Smooth muscle cell (in vitro differentiated cells): Measurements from ENCODE around the gene NRDC. TPM values are rescaled to one million over a fixed set of nuclear protein-coding genes. Genes with fewer than 3 reads are reported as not detected.

Experiments used
- DNase-seq: peaks from one replicate; lab custom pipeline; 2025; ENCODE audit not compliant: unreplicated experiment; lab: John Stamatoyannopoulos, UW
- H2AFZ ChIP-seq: fragments of 200-600 bp; sonication (generic); 2 replicates; pipeline ENCODE4 v1.6.0; 2016; ENCODE audit warnings: antibody characterized with exemption, low read depth, mild to moderate bottlenecking
- H3F3A ChIP-seq: fragments of 200-600 bp; sonication (generic); 2 replicates; pipeline ENCODE4 v1.6.0; 2017; ENCODE audit warnings: antibody characterized with exemption, low read depth
- H3K27ac ChIP-seq: fragments of 200-600 bp; sonication (generic); 2 replicates; pipeline ENCODE4 v1.5.1; 2016; ENCODE audit warnings: low read depth, mild to moderate bottlenecking
- H3K27me3 ChIP-seq: fragments of 200-600 bp; sonication (generic); 2 replicates; pipeline ENCODE4 v1.6.1; 2016; ENCODE audit warnings: low read depth, mild to moderate bottlenecking
- H3K36me3 ChIP-seq: fragments of 200-600 bp; sonication (generic); 2 replicates; pipeline ENCODE4 v1.5.1; 2016; ENCODE audit warnings: low read depth
- H3K4me1 ChIP-seq: fragments of 200-600 bp; sonication (generic); 2 replicates; pipeline ENCODE4 v1.5.1; 2016; ENCODE audit warnings: low read depth
- H3K4me2 ChIP-seq: fragments of 200-600 bp; sonication (generic); 2 replicates; pipeline ENCODE4 v1.6.0; 2016; ENCODE audit warnings: mild to moderate bottlenecking
- H3K4me3 ChIP-seq: fragments of 200-600 bp; sonication (generic); 2 replicates; pipeline ENCODE4 v1.5.1; 2016; ENCODE audit warnings: mild to moderate bottlenecking
- H3K79me2 ChIP-seq: fragments of 200-600 bp; sonication (generic); 2 replicates; pipeline ENCODE4 v1.6.0; 2016; ENCODE audit warnings: low read depth, mild to moderate bottlenecking
- H3K9ac ChIP-seq: fragments of 200-600 bp; sonication (generic); 2 replicates; pipeline ENCODE4 v1.6.0; 2016; ENCODE audit warnings: low read depth
- H3K9me3 ChIP-seq: fragments of 200-600 bp; sonication (generic); replicated peaks from 2 replicates; pipeline ENCODE4 v1.5.1; 2016; ENCODE audit warnings: low read depth
- H4K20me1 ChIP-seq: fragments of 200-600 bp; sonication (generic); 2 replicates; pipeline ENCODE4 v1.6.0; 2016; ENCODE audit warnings: low read depth
- WGBS: methylation state at CpG from one replicate; pipeline ENCODE4 v1.1.7; 2016; ENCODE audit warnings: low lambda C conversion rate; 5-methylcytosine and 5-hydroxymethylcytosine counted together
- polyA plus RNA-seq: library from polyadenylated mRNA; unstranded; fragments of >200 nt; fragmentation: Nextera tagmentation; extraction: Ambion mirVana; gene quantifications from 2 replicates; pipeline ENCODE4 v1.2.1, GENCODE V29; 2016
- total RNA-seq: library from RNA; depleted of rRNA; stranded (reverse); fragments of >200 nt; gene quantifications from 2 replicates; pipeline ENCODE4 v1.2.3, GENCODE V29; 2014
- TF ChIP-seq, protein P1 (sequence below): fragments of 200-600 bp; sonication (generic); IDR thresholded peaks from 2 replicates; pipeline ENCODE4 v1.5.1; 2017; ENCODE audit warnings: borderline replicate concordance, mild to moderate bottlenecking, antibody characterized with exemption; ENCODE audit not compliant: insufficient read depth, poor library complexity, severe bottlenecking

Gene NRDC
- total and polyA plus RNA-seq, 2 experiments from 2014 or later = 81.5 to 96.1 TPM

DNA sequence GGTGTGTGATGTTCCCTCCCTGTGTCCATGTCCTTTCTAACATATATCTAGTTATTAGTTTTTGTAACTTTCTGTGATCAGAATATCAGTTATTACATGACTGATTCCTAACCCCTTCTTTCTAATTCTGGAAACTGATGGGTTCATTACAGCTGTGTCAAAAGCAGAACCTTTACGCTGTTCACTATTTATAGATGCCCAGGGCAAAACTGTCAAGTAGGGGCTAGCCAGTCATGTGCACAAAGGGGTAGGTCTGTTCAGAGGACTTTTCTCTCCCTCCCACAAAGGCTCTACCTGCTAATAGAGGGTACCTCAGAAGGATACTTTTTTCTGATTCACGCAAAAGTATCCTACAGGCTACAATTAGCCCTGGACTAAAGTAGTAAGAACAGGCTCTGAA is 79.2 kb downstream of the NRDC start:
- TF ChIP-seq, protein P1, sequence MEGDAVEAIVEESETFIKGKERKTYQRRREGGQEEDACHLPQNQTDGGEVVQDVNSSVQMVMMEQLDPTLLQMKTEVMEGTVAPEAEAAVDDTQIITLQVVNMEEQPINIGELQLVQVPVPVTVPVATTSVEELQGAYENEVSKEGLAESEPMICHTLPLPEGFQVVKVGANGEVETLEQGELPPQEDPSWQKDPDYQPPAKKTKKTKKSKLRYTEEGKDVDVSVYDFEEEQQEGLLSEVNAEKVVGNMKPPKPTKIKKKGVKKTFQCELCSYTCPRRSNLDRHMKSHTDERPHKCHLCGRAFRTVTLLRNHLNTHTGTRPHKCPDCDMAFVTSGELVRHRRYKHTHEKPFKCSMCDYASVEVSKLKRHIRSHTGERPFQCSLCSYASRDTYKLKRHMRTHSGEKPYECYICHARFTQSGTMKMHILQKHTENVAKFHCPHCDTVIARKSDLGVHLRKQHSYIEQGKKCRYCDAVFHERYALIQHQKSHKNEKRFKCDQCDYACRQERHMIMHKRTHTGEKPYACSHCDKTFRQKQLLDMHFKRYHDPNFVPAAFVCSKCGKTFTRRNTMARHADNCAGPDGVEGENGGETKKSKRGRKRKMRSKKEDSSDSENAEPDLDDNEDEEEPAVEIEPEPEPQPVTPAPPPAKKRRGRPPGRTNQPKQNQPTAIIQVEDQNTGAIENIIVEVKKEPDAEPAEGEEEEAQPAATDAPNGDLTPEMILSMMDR = no peak
- no peaks in the 10 kb centered on the region for H3K4me1 ChIP-seq
- no peaks in the 10 kb centered on the region for H3K27me3 ChIP-seq
- no peaks in the 10 kb centered on the region for H3K9me3 ChIP-seq
- no peak overlapping the region for H3K27ac ChIP-seq
- peaks cover 3% of the 10 kb centered on the region for H3F3A ChIP-seq
- DNase-seq = no peak
- no peak overlapping the region for H2AFZ ChIP-seq
- H3K4me2 ChIP-seq = no peak overlapping the region
- 89% methylated on average over 2 of the region's 2 CpGs for WGBS
- no peaks in the 10 kb centered on the region for H3K79me2 ChIP-seq
- no peak overlapping the region for H3K9ac ChIP-seq
- H3K4me3 ChIP-seq = no peak overlapping the region
- no peaks in the 10 kb centered on the region for H4K20me1 ChIP-seq
- H3K36me3 ChIP-seq = peaks cover 6% of the 10 kb centered on the region

DNA sequence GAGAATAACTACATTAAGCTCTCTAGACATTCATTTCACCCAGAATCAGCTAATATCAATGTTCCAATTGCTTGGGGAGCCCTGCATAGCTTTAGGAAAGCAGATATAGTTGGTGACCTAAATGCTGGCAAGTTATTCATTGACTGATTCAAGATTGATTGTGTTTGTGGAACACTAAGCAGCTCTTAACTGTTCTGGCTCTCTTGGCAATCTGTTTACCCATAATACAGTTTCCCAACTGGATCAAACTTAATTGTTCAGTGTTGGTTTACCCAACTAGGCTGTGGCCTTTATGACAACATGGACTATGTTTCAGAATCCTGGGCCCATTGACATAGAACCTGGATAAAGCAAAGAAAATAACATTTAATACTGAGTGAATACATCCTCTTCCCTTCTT is 83.7 kb downstream of the NRDC start:
- TF ChIP-seq, protein P1 = no peak
- Histone ChIP-seq H3K9me3 (no peaks in the 10 kb centered on the region), H3K9ac (no peak overlapping the region), H3K4me3 (no peak overlapping the region), H4K20me1 (peaks cover 11% of the 10 kb centered on the region), H3K79me2 (no peaks in the 10 kb centered on the region), H3F3A (peaks cover 13% of the 10 kb centered on the region), H3K4me2 (no peak overlapping the region), H3K4me1 (no peaks in the 10 kb centered on the region), H3K27ac (no peak overlapping the region), H2AFZ (no peak overlapping the region), H3K36me3 (peaks cover 11% of the 10 kb centered on the region), H3K27me3 (no peaks in the 10 kb centered on the region)
- no peak for DNase-seq

DNA sequence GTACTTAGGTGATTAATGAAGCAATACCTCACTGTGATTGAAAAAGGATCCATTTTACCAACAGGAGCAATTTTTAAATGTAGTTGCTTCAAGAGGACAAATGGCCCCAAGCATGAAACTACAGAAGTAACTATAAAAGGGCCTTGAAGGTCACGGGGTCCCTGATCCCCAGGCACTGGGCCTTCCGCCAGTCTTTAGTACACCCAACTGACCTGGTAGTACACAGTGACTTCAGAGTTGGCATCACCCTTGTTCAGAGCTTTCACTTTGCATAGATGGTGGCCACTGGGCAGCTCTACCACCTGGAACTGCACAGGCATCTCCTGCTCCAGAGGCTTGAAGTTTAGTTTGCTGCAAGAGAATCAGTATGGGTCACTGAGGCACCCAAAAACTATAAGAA is 84.3 kb downstream of the NRDC start:
- DNase-seq = no peak
- H3K9ac ChIP-seq = no peak overlapping the region
- no peaks in the 10 kb centered on the region for H3K79me2 ChIP-seq
- TF ChIP-seq, protein P1 = no peak
- H3K36me3 ChIP-seq = peaks cover 13% of the 10 kb centered on the region
- H3K27ac ChIP-seq = peak overlapping the region; percentile 58
- H4K20me1 ChIP-seq = peaks cover 11% of the 10 kb centered on the region
- no peak overlapping the region for H2AFZ ChIP-seq
- H3K4me1 ChIP-seq = no peaks in the 10 kb centered on the region
- H3K9me3 ChIP-seq = no peaks in the 10 kb centered on the region
- no peak overlapping the region for H3K4me2 ChIP-seq
- WGBS = 98% methylated on average over 2 of the region's 2 CpGs
- H3K27me3 ChIP-seq = no peaks in the 10 kb centered on the region
- peaks cover 16% of the 10 kb centered on the region for H3F3A ChIP-seq
- H3K4me3 ChIP-seq = no peak overlapping the region

DNA sequence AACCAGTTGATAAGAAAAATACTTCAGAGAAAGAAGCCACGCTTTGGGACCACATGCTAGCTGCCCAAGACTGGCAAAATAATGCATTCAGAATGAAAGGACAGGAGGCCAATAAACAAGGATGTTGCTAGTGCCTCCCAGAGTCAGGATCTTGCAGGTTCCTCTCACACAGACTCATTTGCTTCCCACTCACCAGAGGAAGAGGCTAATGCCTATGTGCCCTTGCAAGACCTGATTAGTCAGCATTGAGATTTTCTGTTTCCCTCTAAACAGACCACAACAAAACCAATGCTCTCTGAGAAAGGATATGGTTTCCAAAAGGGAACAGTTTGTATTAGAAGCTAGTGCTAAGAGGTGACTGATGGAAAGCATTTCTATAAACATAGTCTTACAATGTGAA is 85.7 kb downstream of the NRDC start:
- Histone ChIP-seq H3K79me2 (no peaks in the 10 kb centered on the region), H3F3A (peaks cover 19% of the 10 kb centered on the region), H3K9me3 (no peaks in the 10 kb centered on the region), H3K4me1 (no peaks in the 10 kb centered on the region), H3K4me2 (no peak overlapping the region), H2AFZ (no peak overlapping the region), H4K20me1 (peaks cover 11% of the 10 kb centered on the region), H3K27ac (peak overlapping the region; percentile 58), H3K27me3 (no peaks in the 10 kb centered on the region), H3K9ac (no peak overlapping the region), H3K4me3 (no peak overlapping the region), H3K36me3 (peaks cover 12% of the 10 kb centered on the region)
- no peak for DNase-seq
- TF ChIP-seq, protein P1 = no peak
- WGBS = 92% methylated on average over 1 of the region's 1 CpG
